Measurements from ENCODE around the gene DDX27.

Gene DDX27

DNA sequence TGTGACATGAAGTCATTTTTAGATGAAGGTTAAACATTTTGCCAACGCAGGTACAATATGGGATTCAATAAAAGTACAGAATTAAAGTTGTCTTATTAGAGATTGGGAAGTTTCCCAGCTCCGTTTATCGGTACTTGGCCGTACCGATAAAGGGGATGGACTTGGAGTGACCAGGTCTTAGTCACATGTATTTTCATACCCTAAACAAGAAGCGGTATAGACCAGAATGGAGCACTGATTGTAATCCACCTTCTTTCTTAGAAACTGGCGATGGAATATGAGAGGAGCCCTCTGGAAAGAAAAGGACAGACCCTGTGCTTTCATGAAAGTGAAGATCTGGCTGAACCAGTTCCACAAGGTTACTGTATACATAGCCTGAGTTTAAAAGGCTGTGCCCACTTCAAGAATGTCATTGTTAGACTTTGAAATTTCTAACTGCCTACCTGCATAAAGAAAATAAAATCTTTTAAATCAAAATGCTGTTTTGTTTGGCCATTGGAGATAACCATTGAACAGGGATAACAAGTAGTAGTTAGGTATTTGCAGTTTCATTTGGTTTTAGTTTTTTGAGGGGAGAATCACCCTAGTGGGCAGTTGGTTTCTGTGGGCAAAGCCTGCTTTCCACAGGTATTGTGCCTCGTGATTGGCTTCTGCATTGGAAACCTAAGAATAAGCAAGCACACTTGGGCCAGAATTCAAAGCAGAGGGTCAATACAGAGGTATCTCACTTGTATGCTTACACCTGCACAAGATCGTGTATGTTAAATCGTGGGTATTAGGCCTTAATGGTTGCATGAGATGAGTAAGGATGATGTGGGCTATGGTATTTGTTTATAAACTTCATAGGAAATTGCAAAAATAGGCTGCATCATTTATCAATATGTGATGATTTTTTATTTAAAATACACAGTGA, 69.8 kb downstream of the DDX27 start:
- no peak for DNase-seq (ENCODE audit: low spot score)

- DNase-seq (ENCODE audit: low spot score) = no peak
These were observed 71.5 kb downstream of the DDX27 start for GRCh38 chr20:49290608-49291191.

DNA sequence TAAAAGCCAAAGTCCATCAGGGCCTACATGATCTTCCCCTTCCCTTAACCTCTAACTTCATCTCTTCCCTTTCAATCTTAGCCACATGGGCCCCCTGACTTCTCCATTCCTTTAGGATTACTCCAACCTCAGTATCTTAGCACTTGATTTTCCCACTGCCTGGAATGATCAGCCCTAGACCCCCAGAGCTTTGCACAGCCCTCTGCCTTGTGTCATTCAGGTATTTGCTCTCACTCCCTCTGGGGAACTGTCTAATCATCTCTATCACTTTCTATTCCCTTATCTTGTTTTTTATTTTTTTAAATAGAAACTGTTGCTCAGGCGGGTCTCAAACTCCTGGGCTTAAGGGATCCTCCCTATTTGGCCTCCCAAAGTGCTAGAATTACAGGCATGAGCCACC, 72.0 kb downstream of the DDX27 start:
- no peak for DNase-seq (ENCODE audit: low spot score)

GRCh38 chr20:49292010-49292409, 72.8 kb downstream of the DDX27 start:
- no peak for DNase-seq (ENCODE audit: low spot score)

DNA sequence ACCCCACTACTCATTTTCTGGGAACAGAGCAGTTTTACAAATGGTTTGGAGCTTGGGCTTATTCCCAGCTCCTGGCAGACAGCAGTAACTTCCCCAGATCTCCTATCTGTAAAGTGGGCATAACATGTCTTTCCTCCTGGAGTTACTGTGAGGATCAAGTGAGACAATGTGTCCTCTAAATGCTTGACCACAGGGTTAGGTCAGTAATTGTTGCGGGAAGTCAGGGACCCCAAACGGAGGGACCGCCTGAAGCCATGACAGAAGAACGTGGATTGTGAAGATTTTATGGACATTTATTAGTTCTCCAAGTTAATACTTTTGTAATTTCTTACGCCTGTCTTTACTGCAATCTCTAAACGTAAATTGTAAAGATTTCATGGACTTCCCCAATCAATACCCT, 73.9 kb downstream of the DDX27 start:
- DNase-seq (ENCODE audit: low spot score) = no peak

Measured in CD4-positive, alpha-beta T cell treated with Interleukin-2 at 100 ng/mL for 4 hours (primary cell).